Activated CD4-positive, alpha-beta T cell treated with anti-CD3 and anti-CD28 coated beads for 36 hours (primary cell): ENCODE data around the gene TMEM42. TPM values are rescaled to one million over a fixed set of nuclear protein-coding genes. Genes with fewer than 3 reads are reported as not detected.
A peak's percentile ranks its signal among the peaks of the same experiment; 100 is the strongest.
"Not testable (repeated sequence)": the region's sequence is repeated elsewhere in the genome, so short reads cannot be mapped to it uniquely, and the experiment has no call there.

Experiments
- ATAC-seq: fragments of 200-7000 bp; cut with Tn5 transposase; one replicate; pipeline ENCODE4 v1.10.0; 2021; ENCODE audit warnings: mild to moderate bottlenecking, moderate library complexity
- CTCF ChIA-PET: fragments of 350-600 bp; sonication (Branson Sonifier 250); formaldehyde crosslinking; loops from one replicate; lab custom pipeline; 2021; ENCODE audit warnings: antibody characterized with exemption; lab: Charles Lee
- POLR2A ChIA-PET: fragments of 350-600 bp; sonication (Branson Sonifier 250); formaldehyde crosslinking; loops from one replicate; lab custom pipeline; 2021; ENCODE audit warnings: antibody characterized with exemption, inconsistent platforms; lab: Charles Lee
- DNase-seq: peaks from one replicate; pipeline ENCODE4 v3.0.0-alpha.2; 2020
- H3K27ac Mint-ChIP-seq: one replicate; pipeline ENCODE4 v1.8.0; 2021; ENCODE audit warnings: mixed read lengths
- H3K27me3 Mint-ChIP-seq: one replicate; pipeline ENCODE4 v1.8.0; 2021; ENCODE audit warnings: mixed read lengths
- H3K36me3 Mint-ChIP-seq: one replicate; pipeline ENCODE4 v1.8.0; 2021; ENCODE audit warnings: low read depth, mixed read lengths
- H3K4me1 Mint-ChIP-seq: one replicate; pipeline ENCODE4 v1.8.0; 2021; ENCODE audit warnings: mixed read lengths
- H3K4me3 Mint-ChIP-seq: one replicate; pipeline ENCODE4 v1.8.0; 2021; ENCODE audit warnings: mild to moderate bottlenecking, moderate library complexity, mixed read lengths
- H3K9me3 Mint-ChIP-seq: one replicate; pipeline ENCODE4 v1.8.0; 2021; ENCODE audit warnings: low read depth, mixed read lengths
- intact Hi-C, 2 experiments: fragments of 100-400 bp; cut with DNase I in 1 of 2; cut with micrococcal nuclease in 1 of 2; formaldehyde crosslinking; loops; one replicate each; pipeline versions ENCODE4 v1.14.2 to v1.15.1; 2022 to 2024; cut with DNase I, micrococcal nuclease
- total RNA-seq, 2 experiments: library from RNA; stranded (reverse); gene quantifications; one replicate each; pipeline ENCODE4 v1.2.3, GENCODE V29; 2021

Gene TMEM42
- total RNA-seq, result 10 to 100 TPM in 1 of 2 experiments, 1 to 10 TPM in 1; 7.6 to 10.9 TPM

- POLR2A ChIA-PET, result interaction anchor here (0.8 kb wide), 1 partner anchor 29 kb away, joined by 3 read pairs; no protein-coding TSS in a partner anchor
- Mint-ChIP-seq H3K27me3 (no peaks in the 10 kb centered on the region), H3K9me3 (no peaks in the 10 kb centered on the region), H3K4me3 (peak within 1 kb of the TSS; percentile 78), H3K36me3 (peaks cover 11% of the 10 kb centered on the region), H3K4me1 (peaks cover 34% of the 10 kb centered on the region), H3K27ac (peak within 1 kb of the TSS; percentile 73)
- ATAC-seq (peak; percentile 96), DNase-seq (peak; percentile 91)
- intact Hi-C loops, result loop anchor here (1.0 to 10.0 kb wide), 8 partner anchors 99 to 1237 kb away; partner anchors contain the start of genes KIAA1143 (in 2 of the 2), KIF15 (in 2 of the 2), ANO10 (in 1 of the 2) and EXOSC7 (in 1 of the 2)
- CTCF ChIA-PET, result no interaction called here
These were observed at the start of gene TMEM42 for GRCh38 chr3:44861412-44862225. TMEM42 (plus strand) TSS chr3:44861912; CDS start chr3:44861925, 13 bp downstream.

- Mint-ChIP-seq H3K36me3 (peaks cover 63% of the 10 kb centered on the region), H3K4me1 (no peaks in the 10 kb centered on the region), H3K9me3 (peaks cover 4% of the 10 kb centered on the region), H3K4me3 (no peak overlapping the region), H3K27ac (no peak overlapping the region), H3K27me3 (no peaks in the 10 kb centered on the region)
- intact Hi-C loops, result no loop called here
- ChIA-PET POLR2A (no interaction called here), CTCF (no interaction called here)
- ATAC-seq (no peak), DNase-seq (no peak)
These were observed 47.0 kb upstream of the TMEM42 start for GRCh38 chr3:44814751-44815150.

GRCh38 chr3:44816334-44816733 is 45.4 kb upstream of the TMEM42 start:
- H3K36me3 Mint-ChIP-seq, result peaks cover 64% of the 10 kb centered on the region
- POLR2A ChIA-PET, H3K9me3 Mint-ChIP-seq, intact Hi-C loops, H3K4me1 Mint-ChIP-seq, DNase-seq, CTCF ChIA-PET, H3K4me3 Mint-ChIP-seq, ATAC-seq, H3K27ac Mint-ChIP-seq, H3K27me3 Mint-ChIP-seq: not testable (repeated sequence)

DNA sequence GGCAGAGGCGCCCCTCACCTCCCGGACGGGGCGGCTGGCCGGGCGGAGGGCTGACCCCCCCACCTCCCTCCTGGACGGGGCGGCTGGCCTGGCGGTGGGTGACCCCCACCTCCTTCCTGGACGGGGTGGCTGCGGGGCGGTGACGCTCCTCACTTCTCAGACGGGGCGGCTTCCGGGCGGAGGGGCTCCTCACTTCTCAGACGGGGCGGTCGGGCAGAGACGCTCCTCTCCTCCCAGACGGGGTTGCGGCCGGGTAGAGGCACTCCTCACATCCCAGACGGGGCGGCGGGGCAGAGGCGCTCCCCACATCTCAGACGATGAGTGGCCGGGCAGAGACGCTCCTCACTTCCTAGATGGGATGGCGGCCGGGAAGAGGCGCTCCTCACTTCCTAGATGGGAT is 40.5 kb upstream of the TMEM42 start:
- POLR2A ChIA-PET, H3K4me1 Mint-ChIP-seq, intact Hi-C loops, CTCF ChIA-PET, H3K9me3 Mint-ChIP-seq, H3K27me3 Mint-ChIP-seq, DNase-seq, H3K4me3 Mint-ChIP-seq, H3K27ac Mint-ChIP-seq, ATAC-seq: not testable (repeated sequence)
- peaks cover 63% of the 10 kb centered on the region for H3K36me3 Mint-ChIP-seq

- no peak for ATAC-seq
- H3K4me1 Mint-ChIP-seq, result no peaks in the 10 kb centered on the region
- H3K4me3 Mint-ChIP-seq, result no peak overlapping the region
- POLR2A ChIA-PET, result no interaction called here
- intact Hi-C loops, result no loop called here
- H3K27ac Mint-ChIP-seq, result no peak overlapping the region
- DNase-seq, result no peak
- H3K9me3 Mint-ChIP-seq, result no peaks in the 10 kb centered on the region
- CTCF ChIA-PET, result interaction anchor here (0.7 to 1.2 kb wide), 2 partner anchors 9 to 11 kb away, joined by 3 to 5 read pairs; no protein-coding TSS in a partner anchor
- H3K36me3 Mint-ChIP-seq, result peaks cover 52% of the 10 kb centered on the region
- H3K27me3 Mint-ChIP-seq, result no peaks in the 10 kb centered on the region
These were observed 36.3 kb upstream of the TMEM42 start for GRCh38 chr3:44825264-44825925.

DNA sequence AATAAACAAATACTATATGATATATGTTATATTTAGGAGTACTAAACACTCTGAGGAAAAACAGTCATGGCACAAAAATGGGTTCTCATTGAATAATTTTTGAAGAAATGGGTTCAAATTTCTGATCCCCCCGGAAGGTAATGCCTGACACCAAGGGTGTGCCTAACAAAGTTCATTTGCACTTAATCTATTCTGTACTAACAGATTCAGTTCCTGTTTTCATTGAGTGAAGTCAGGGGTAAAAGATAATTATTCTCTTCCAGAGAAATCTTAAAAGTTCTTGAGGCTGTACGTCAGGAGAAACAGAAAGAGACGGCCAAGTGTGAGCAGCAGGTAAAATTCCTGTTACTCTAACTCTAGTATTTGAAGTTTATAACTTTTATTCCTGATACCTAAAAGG is 34.5 kb upstream of the TMEM42 start:
- Mint-ChIP-seq H3K36me3 (peaks cover 53% of the 10 kb centered on the region), H3K27me3 (no peaks in the 10 kb centered on the region), H3K9me3 (no peaks in the 10 kb centered on the region), H3K4me1 (no peaks in the 10 kb centered on the region), H3K27ac (no peak overlapping the region), H3K4me3 (no peak overlapping the region)
- ATAC-seq, result no peak
- POLR2A ChIA-PET, result no interaction called here
- intact Hi-C loops, result no loop called here
- CTCF ChIA-PET, result no interaction called here
- DNase-seq, result no peak

GRCh38 chr3:44831232-44831631 is 30.5 kb upstream of the TMEM42 start:
- H3K27ac Mint-ChIP-seq, result no peak overlapping the region
- DNase-seq, result no peak
- H3K36me3 Mint-ChIP-seq, result peaks cover 47% of the 10 kb centered on the region
- no peaks in the 10 kb centered on the region for H3K4me1 Mint-ChIP-seq
- intact Hi-C loops, result no loop called here
- ChIA-PET CTCF (interaction anchor here (0.9 kb wide), 1 partner anchor 94 kb away, joined by 3 read pairs; no protein-coding TSS in a partner anchor), POLR2A (no interaction called here)
- no peak for ATAC-seq
- peaks cover 4% of the 10 kb centered on the region for H3K9me3 Mint-ChIP-seq
- H3K27me3 Mint-ChIP-seq, result no peaks in the 10 kb centered on the region
- no peak overlapping the region for H3K4me3 Mint-ChIP-seq

- ATAC-seq (no peak), DNase-seq (no peak)
- H3K27ac Mint-ChIP-seq, result no peak overlapping the region
- intact Hi-C loops, result no loop called here
- H3K4me3 Mint-ChIP-seq, result no peak overlapping the region
- no peaks in the 10 kb centered on the region for H3K4me1 Mint-ChIP-seq
- no peaks in the 10 kb centered on the region for H3K27me3 Mint-ChIP-seq
- peaks cover 48% of the 10 kb centered on the region for H3K36me3 Mint-ChIP-seq
- ChIA-PET CTCF (interaction anchor here (0.8 to 0.9 kb wide), 2 partner anchors 9 to 93 kb away, joined by 3 to 5 read pairs; no protein-coding TSS in a partner anchor), POLR2A (interaction anchor here (0.7 kb wide), 1 partner anchor 30 kb away, joined by 3 read pairs; the partner anchor contains the start of gene TMEM42)
- peaks cover 10% of the 10 kb centered on the region for H3K9me3 Mint-ChIP-seq
These were observed 29.7 kb upstream of the TMEM42 start for GRCh38 chr3:44832032-44832431.

DNA sequence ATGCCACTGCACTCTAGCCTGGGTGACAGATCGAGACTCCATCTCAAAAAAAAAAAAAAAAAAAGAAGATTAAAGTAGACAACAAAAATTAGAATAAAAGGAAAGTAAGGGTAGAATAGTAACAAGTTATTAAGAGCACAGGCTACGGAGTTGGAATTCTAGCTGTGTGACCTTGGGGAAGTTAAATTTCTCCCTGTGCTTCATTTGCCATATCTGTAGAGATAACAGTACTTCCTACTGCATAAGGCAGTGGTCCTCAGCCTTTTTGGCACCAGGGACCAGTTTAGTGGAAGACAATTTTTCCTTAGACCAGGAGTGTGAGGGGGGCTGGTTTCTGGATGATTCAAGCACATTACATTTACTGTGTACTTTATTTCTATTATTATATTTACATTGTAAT is 28.7 kb upstream of the TMEM42 start:
- POLR2A ChIA-PET, result no interaction called here
- ATAC-seq, result no peak
- peaks cover 46% of the 10 kb centered on the region for H3K36me3 Mint-ChIP-seq

DNA sequence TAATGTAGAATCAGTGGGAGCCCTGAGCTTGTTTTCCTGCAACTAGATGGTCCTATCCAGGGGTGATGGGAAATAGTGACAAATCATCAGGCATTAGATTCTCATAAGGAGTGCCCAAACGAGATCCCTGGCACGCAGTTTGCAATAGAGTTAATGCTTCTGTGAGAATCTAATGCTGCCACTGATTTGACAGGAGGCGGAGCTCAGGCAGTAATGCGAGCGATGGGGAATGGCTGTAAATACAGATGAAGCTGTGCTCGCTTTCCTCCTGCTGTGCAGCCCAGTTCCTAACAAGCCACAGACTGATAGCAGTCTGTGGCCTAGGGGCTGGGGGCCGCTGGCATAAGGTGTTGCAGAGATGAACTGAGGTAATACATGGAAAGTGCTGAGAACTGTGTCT is 28.3 kb upstream of the TMEM42 start:
- Mint-ChIP-seq H3K4me1 (no peaks in the 10 kb centered on the region), H3K27ac (no peak overlapping the region), H3K27me3 (no peaks in the 10 kb centered on the region), H3K36me3 (peaks cover 51% of the 10 kb centered on the region), H3K9me3 (peaks cover 11% of the 10 kb centered on the region), H3K4me3 (no peak overlapping the region)
- ATAC-seq (no peak), DNase-seq (no peak)
- intact Hi-C loops, result no loop called here
- ChIA-PET POLR2A (no interaction called here), CTCF (no interaction called here)

More for the DNA sequence above, 28.7 kb upstream of the TMEM42 start:
- intact Hi-C loops, result no loop called here
- Mint-ChIP-seq H3K27me3 (no peaks in the 10 kb centered on the region), H3K27ac (no peak overlapping the region), H3K4me3 (no peak overlapping the region), H3K9me3 (peaks cover 11% of the 10 kb centered on the region), H3K4me1 (no peaks in the 10 kb centered on the region)
- no peak for DNase-seq
- CTCF ChIA-PET, result no interaction called here

GRCh38 chr3:44835684-44836083 is 26.0 kb upstream of the TMEM42 start:
- Mint-ChIP-seq H3K9me3 (peaks cover 14% of the 10 kb centered on the region), H3K4me1 (no peaks in the 10 kb centered on the region), H3K36me3 (peaks cover 56% of the 10 kb centered on the region), H3K27me3 (no peaks in the 10 kb centered on the region), H3K4me3 (no peak overlapping the region), H3K27ac (no peak overlapping the region)
- CTCF ChIA-PET, result interaction anchor here (0.6 kb wide), 1 partner anchor 10 kb away, joined by 5 read pairs; no protein-coding TSS in a partner anchor
- ATAC-seq (no peak), DNase-seq (no peak)
- intact Hi-C loops, result no loop called here
- POLR2A ChIA-PET, result interaction anchor here (0.6 kb wide), 1 partner anchor 22 kb away, joined by 3 read pairs; no protein-coding TSS in a partner anchor
